Measurements from ENCODE around the gene MYO1A.
"Not testable (repeated sequence)": the region's sequence is repeated elsewhere in the genome, so short reads cannot be mapped to it uniquely, and the experiment has no call there.

The MYO1A gene

DNA sequence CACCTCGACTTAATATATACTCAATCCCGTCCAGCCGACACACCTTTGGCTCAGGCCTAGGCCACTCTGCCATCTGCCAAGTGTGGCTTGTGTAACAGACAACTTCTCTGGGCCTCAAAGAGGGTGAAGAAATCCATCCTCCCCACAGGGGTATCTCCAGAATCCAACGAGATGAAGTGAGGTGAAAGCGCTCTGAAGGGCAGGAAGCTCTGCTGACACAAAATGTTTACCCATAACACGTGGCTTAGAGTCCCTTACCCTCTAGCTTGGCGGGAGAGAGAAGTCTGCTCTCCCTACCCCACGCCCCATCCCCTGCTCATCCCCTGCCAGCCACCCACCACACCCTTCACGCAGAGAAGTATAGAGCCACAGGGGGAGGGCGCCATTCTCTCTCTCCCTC, 56.6 kb downstream of the MYO1A start:
- DNase-seq (ENCODE audit: low read depth), result no peak

DNA sequence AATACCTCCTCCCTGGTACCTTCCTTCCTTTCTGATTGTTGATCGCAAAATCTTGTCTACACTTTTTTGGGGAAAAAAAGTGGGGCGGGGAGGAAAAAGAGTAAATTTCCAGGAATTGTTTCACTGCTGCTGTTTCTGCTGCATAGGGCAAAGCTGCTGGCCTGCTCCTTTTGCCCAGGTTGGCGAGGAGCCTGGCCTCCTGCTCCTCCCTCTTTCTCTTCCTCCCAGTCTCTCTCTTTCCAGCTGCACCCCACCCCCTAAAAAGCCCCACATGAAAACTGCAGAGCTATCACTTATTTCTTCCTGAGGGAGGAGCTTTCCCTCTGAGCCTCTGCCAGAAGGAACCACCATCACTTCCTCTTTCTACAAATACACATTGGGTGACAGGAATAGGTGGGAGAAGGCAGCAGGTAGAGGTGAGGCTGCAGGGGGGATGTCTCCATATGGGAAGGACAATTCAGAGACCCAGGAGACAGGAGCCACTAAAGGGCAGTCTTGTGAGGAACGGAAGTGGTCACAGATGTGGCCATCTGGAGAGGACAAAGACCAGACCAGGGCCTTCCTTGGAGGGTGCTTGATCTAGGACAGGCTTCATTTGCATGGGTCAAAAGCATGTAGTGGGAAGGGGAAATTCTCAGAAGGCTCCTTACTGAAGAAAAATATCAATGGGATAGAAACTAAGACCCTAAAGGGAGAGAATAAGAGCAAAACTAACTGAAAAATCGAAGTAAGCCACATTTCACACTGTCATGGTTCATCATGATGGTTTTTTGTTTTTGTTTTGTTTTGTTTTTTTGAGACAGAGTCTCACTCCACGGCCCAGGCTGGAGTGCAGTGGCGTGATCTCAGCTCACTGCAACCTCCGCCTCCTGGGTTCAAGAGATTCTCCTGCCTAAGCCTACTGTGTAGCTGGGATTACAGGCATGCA, 58.3 kb downstream of the MYO1A start:
- DNase-seq (ENCODE audit: low read depth), result no peak

DNA sequence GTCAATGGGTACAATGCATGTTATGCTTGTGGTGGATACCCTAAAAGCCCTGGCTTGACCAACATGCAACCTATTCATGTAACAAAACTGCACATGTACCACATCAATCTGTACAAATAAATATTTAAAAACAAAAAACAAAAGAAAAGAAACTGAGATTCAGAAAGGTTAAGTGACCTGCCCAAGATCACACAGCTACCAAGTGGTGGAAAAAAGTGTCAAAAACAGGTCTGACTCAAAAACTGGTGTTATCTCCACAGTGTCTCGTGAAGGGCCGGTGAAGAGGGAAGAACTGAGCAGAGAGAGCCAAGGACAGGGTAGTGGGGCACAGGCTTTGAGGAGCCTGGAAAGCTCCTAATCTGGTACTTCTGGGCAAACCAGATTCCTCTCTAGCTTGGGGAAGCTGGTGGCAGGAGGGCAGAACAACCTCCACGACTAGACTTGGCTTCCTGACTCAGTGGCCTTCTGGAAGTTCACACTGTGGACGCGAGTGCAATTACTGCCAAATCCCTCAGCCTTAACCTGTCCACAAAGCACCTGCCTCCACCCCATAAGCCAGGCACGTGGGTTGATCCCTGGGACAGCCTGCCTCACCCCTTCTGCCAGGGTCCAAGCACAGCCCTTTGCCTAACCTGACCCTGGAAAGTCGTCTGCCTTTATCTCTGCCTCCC, 59.1 kb downstream of the MYO1A start:
- no peak for DNase-seq (ENCODE audit: low read depth)

DNA sequence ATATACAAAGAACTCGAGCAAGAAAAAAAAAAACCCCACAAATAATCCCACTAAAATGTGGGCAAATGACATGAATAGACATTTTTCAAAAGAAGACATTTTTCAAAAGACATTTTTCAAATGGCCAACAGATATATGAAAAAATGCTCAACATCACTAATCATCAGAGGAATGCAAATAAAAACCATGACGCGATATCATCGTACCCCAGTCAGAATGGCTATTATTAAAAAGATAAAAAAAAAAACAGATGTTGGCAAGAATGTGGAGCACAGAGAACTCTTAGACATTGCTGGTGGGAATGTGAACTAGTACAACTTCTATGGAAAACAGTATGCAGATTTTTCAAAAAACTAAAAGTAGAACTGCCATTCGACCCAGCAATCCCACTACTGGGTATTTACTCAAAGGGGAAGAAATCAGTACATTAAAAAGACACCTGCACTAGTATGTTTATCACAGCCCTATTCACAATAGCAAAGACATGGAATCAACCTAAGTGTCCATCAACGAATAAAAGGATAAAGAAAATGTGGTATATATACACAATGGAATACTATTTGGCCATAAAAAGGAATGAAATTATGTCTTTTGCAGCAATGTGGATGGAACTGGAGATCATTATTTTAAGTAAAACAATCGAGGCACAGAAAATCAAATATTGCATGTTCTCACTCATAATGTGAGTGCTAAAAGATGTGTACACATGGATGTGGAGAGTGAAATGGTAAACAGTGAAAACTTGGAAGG, 59.9 kb downstream of the MYO1A start:
- no peak for DNase-seq (ENCODE audit: low read depth)

DNA sequence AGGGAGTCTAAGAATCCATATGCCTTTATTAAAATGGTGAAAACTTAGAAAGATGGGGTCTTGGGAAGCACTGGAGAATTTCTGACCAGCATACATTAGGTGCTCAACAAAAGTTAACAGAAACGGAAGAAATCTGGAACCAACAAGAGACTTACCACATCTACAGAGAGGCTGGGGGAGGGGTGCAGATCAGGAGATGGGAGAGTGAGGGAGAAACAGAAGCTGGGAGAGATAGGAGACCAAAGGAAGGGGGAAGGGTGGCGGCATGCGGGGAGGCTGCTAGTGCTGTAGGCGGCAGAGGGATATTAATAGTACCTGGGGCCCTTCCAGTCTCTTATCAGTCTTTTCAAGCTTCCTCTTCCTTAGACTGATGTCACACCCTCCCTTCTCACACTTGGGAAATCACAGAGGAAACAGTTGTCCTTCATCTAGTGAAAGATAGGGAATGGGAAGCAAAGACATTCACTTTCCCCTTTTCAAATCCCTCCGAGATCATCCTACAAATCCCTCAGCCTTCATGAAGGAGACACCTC, 61.7 kb downstream of the MYO1A start:
- DNase-seq (ENCODE audit: low read depth), result no peak

DNA sequence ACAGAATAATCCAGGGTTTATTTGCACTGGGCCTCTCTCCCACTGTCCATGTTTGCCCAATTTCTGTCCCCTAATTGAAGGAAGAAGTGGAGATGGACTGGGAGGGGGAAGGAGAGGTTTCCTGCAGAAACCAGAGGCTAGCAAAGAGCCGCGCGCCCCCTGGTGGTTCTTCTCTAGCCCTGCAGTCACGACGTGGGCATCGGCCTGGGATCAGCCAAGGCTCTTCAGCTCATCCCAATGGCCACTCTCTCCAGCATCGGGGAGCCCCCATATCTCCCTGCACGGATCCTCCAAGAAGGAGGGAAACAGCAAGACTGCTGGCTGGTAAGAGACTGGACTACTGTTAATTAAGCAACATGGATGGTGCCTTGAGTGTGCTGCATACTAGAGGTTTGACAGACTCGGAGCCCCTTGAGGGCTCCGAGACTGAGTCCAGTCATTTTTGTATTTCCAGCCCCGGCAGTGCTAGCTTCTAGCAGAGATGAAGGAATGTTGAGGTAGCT, 62.3 kb downstream of the MYO1A start:
- peak; percentile 62 for DNase-seq (ENCODE audit: low read depth)

DNA sequence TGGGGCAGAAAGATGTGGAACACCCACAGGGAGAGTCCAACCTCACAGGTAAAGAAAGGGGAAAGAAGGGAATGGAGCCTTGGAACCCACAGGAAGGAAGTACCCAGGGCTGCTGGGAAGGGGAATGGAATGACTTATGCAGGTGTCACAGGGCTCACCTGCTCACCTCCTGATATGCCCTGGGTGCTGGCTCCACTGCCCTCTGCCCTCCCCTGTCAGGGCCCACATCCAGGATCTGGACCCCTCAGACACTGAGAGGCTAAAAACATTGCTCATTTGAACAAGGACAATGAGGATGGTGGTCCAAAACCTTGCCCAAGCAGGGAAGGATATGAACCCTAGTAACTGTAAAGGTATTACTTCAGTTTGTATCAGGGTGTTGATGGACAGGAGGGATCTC, 62.9 kb downstream of the MYO1A start:
- DNase-seq (ENCODE audit: low read depth), result no peak

DNA sequence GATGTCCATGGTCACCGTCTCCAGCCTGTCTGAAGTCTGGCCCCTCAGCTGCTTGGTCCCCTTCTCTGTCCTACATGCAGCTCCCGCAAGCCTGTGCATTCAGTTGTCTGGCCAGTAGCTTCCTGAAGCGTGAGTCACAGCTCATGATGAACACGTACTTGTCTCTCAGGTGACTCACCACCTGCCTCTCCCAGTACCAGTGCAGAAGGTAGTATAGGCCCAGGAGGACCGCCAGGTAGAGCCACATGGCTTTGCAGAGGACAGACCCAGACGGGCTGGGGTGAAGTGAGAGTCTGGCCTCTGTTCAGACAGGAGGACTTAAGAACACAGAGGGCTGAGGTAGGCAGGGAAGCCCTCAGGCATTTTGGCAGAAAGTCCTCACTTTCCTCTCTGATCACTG, 64.2 kb downstream of the MYO1A start:
- not testable (repeated sequence) for DNase-seq (ENCODE audit: low read depth)

DNA sequence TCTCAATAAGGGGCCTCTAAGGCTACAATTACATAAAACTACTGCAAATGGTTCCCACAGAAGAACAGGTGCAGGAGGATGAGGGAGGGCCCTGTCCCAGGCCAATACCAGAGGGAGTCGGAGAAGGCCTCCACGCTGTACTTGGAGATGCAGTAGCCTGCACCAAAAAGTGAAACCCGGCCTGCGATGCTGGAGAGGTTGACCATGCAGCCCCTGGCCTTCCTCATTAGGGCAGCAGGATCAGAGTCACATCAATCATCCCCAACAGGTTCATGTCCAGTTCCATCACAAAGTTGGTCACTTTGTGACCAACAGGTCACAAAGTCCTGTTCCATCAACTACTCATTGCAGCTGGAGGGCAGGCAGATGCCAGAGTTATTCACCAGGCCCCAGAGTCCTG, 66.5 kb downstream of the MYO1A start:
- DNase-seq (ENCODE audit: low read depth), result no peak

DNA sequence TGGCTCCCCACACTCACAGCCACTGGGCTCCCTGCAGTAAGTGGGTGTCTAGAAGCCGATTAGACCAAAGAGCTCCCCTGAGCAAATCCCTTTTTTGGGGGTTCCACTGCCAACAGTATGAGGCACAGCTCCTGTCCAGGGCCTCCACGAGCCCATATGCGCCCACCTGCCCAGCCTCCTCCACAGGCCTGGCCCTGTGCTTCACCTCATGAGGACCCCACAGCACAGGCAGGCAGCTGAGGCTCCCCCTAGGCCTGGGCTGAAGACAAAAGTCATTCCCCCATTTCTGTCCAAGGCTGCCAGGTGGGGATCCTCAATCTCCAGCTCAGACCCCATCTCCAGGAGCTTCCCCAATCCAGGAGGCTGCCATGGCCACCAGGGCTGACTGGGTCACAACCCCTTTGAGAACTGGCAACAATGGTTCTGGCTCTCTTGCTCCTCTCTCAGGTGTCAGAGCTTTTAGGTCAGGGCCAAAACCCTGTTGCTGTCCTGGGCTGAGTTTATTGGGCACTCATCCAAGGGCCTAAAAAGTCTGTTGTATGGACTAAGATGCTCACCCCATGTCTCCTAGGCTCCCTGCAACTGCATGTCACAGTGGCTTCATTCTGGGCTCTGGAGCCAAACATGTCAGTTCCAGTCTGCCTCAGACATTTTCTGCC, 67.2 kb downstream of the MYO1A start:
- not testable (repeated sequence) for DNase-seq (ENCODE audit: low read depth)

DNA sequence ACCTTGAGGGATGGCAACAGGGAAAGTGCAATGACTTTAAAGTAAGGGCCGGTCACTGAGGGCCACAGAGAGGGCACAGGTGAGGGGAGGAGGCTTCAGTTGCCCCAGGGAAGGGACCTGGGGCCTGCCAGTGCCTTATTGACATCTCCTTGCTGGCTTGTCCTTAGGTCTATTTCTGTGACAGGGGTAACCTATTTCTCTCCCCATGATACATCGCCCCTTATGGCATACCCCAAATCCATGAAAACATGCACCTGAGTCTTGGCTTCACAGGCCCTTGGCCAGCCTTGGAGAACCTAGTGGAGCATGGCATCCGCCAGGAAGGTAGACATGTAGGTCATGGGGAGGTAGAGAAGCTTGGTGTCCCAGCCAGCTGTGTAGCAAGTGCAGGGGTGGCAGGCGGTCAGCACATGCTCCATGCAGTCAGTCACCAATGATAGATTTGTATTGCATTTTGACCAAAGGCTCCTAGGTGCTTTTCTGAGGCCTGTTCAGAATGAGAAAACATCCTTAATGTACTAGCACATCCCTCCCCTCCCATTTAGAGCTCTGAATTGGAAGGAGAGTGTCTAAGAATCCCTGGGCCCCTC, 68.9 kb downstream of the MYO1A start:
- no peak for DNase-seq (ENCODE audit: low read depth)

DNA sequence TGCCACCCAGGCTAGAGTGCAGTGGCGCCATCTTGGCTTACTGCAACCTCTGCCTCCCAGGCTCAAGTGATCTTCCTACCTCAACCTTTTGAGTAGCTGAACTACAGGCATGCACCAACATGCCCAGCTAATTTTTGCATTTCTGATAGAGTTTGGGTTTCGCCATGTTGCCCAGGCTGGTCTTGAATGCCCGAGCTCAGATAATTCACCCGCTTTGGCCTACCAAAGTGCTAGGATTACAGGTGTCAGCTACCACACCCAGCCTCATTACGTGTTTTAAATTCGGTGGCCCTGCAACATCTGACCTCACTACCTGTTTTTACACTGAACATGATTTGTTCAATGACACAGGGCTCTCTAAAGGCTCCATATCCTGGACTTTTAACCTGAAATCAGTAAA, 69.7 kb downstream of the MYO1A start:
- no peak for DNase-seq (ENCODE audit: low read depth)

DNA sequence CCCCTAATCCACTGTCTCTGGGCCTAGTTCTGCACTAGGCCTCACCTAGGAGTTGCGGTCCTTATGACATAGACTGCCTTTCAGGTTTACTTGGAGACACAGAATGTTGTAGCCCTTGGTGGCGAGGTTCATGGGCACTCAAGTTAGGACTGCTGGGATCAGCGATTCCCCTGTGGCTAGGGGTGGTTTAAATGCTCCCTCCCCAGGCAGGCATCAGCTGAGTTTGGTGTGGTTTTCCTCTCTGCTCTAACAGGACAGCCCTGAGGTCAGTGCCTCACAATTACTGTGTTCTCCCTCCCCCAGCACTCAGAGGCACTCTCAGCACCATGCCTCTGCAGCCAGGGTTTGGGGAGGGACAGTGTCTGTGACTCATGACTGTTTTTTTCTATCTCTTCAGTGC, 70.3 kb downstream of the MYO1A start:
- no peak for DNase-seq (ENCODE audit: low read depth)

All from activated gamma-delta T cell treated with anti-CD3 and anti-CD28 coated beads, Interleukin-2, amount 50 U/mL, for 16 hours (primary cell).